IPS DF 19.7 (cell line): ENCODE data around the gene PCBP3.
"Not testable (repeated sequence)": the region's sequence is repeated elsewhere in the genome, so short reads cannot be mapped to it uniquely, and the experiment has no call there.

Experiments
- DNase-seq: peaks from one replicate; pipeline ENCODE4 v3.0.0-alpha.2; 2013; ENCODE audit warnings: low read depth, low spot score

Gene PCBP3

GRCh38 chr21:45844181-45844580 lies 200.7 kb downstream of the PCBP3 start:
- DNase-seq = no peak

- DNase-seq = no peak
Measured at GRCh38 chr21:45845063-45845769, 201.7 kb downstream of the PCBP3 start.

GRCh38 chr21:45845770-45846090 lies 202.2 kb downstream of the PCBP3 start:
- DNase-seq = no peak

- DNase-seq = no peak
Measured at GRCh38 chr21:45846373-45847160, 203.0 kb downstream of the PCBP3 start.

- no peak for DNase-seq
Measured at GRCh38 chr21:45847870-45848269, 204.3 kb downstream of the PCBP3 start.

- DNase-seq = no peak
Measured at GRCh38 chr21:45848331-45848730, 204.8 kb downstream of the PCBP3 start.

GRCh38 chr21:45848805-45849204 lies 205.3 kb downstream of the PCBP3 start:
- no peak for DNase-seq

GRCh38 chr21:45849651-45850050 lies 206.1 kb downstream of the PCBP3 start:
- no peak for DNase-seq

- no peak for DNase-seq
Measured at GRCh38 chr21:45850181-45850580, 206.7 kb downstream of the PCBP3 start.

GRCh38 chr21:45852386-45852785 lies 208.9 kb downstream of the PCBP3 start:
- not testable (repeated sequence) for DNase-seq

- DNase-seq = no peak
Measured at GRCh38 chr21:45852886-45853400, 209.4 kb downstream of the PCBP3 start.

- DNase-seq = no peak
Measured at GRCh38 chr21:45853703-45854342, 210.3 kb downstream of the PCBP3 start.

GRCh38 chr21:45854690-45855247 lies 211.2 kb downstream of the PCBP3 start:
- DNase-seq = no peak

- no peak for DNase-seq
Measured at GRCh38 chr21:45855248-45855811, 211.8 kb downstream of the PCBP3 start.

- DNase-seq = no peak
Measured at GRCh38 chr21:45856442-45856841, 212.9 kb downstream of the PCBP3 start.

- no peak for DNase-seq
Measured at GRCh38 chr21:45856906-45857305, 213.4 kb downstream of the PCBP3 start.

GRCh38 chr21:45857761-45858160 lies 214.2 kb downstream of the PCBP3 start:
- DNase-seq = no peak

GRCh38 chr21:45858180-45858579 lies 214.7 kb downstream of the PCBP3 start:
- DNase-seq = no peak

GRCh38 chr21:45859041-45859761 lies 215.7 kb downstream of the PCBP3 start:
- no peak for DNase-seq

- no peak for DNase-seq
Measured at GRCh38 chr21:45859762-45860357, 216.3 kb downstream of the PCBP3 start.
